Caco-2 (cell line): ENCODE results near the gene PTPRG. TPM values are rescaled to one million over a fixed set of nuclear protein-coding genes. Genes with fewer than 3 reads are reported as not detected.
"Not testable (repeated sequence)": the region's sequence is repeated elsewhere in the genome, so short reads cannot be mapped to it uniquely, and the experiment has no call there.

Experiments
- BruUV-seq: library from RNA; stranded (reverse); fragments of 400-500 nt; replicated peaks from 2 replicates; lab custom pipeline; 2021; lab: Mats Ljungman, UMichigan
- CTCF ChIA-PET: fragments of 300-600 bp; sonication (Branson Sonifier 250); formaldehyde crosslinking; loops from one replicate; lab custom pipeline; 2022; ENCODE audit warnings: antibody characterized with exemption; lab: Charles Lee
- POLR2A ChIA-PET: fragments of 300-600 bp; sonication (Branson Sonifier 250); formaldehyde crosslinking; loops from one replicate; lab custom pipeline; 2022; ENCODE audit warnings: antibody characterized with exemption; lab: Charles Lee
- DNase-seq, 2 experiments: peaks; one replicate each; pipeline versions ENCODE4 v3.0.0 to v3.0.0-alpha.2; 2020 to 2022
- H3K27me3 ChIP-seq: replicated peaks from 2 replicates; pipeline ENCODE4 v1.6.0; 2011; ENCODE audit warnings: low read length; ENCODE audit not compliant: control insufficient read depth, insufficient read depth
- H3K36me3 ChIP-seq: 2 replicates; pipeline ENCODE4 v1.5.1; 2011; ENCODE audit warnings: low read length; ENCODE audit not compliant: control insufficient read depth, insufficient read depth
- H3K4me1 ChIP-seq: fragments of 250-450 bp; sonication (Bioruptor Pico); 2 replicates; pipeline ENCODE4 v1.5.1; 2020; ENCODE audit warnings: mild to moderate bottlenecking
- H3K4me3 ChIP-seq: 2 replicates; pipeline ENCODE4 v1.5.1; 2011; ENCODE audit warnings: low read depth, mild to moderate bottlenecking, control low read depth, low read length
- H3K9me3 ChIP-seq: fragments of 250-450 bp; sonication (Bioruptor Pico); 2 replicates; pipeline ENCODE4 v1.5.1; 2020; ENCODE audit warnings: mild to moderate bottlenecking, moderate library complexity
- H3K27ac Mint-ChIP-seq: one replicate; pipeline ENCODE4 v1.8.0; 2022; ENCODE audit warnings: mixed read lengths; ENCODE audit not compliant: unreplicated experiment
- H3K27me3 Mint-ChIP-seq: one replicate; pipeline ENCODE4 v1.8.0; 2022; ENCODE audit warnings: mixed read lengths; ENCODE audit not compliant: insufficient read depth, unreplicated experiment
- H3K36me3 Mint-ChIP-seq: one replicate; pipeline ENCODE4 v1.8.0; 2022; ENCODE audit warnings: mild to moderate bottlenecking, mixed read lengths; ENCODE audit not compliant: insufficient read depth, unreplicated experiment
- H3K4me1 Mint-ChIP-seq: one replicate; pipeline ENCODE4 v1.8.0; 2022; ENCODE audit warnings: low read depth, mixed read lengths; ENCODE audit not compliant: unreplicated experiment
- H3K4me3 Mint-ChIP-seq: one replicate; pipeline ENCODE4 v1.8.0; 2022; ENCODE audit warnings: mild to moderate bottlenecking, moderate library complexity, mixed read lengths; ENCODE audit not compliant: unreplicated experiment
- H3K9me3 Mint-ChIP-seq: one replicate; pipeline ENCODE4 v1.8.0; 2022; ENCODE audit warnings: mixed read lengths; ENCODE audit not compliant: unreplicated experiment
- intact Hi-C: fragments of 100-400 bp; cut with micrococcal nuclease; formaldehyde crosslinking; loops from one replicate; pipeline ENCODE4 v1.10.0; 2022; ENCODE audit not compliant: unreplicated experiment
- total RNA-seq: library from RNA; stranded (reverse); gene quantifications from 2 replicates; pipeline ENCODE4 v1.2.3, GENCODE V29; 2022
- TF ChIP-seq, protein P1 (sequence below), 2 experiments: fragments of 200-600 bp in 1 of 2; IDR thresholded peaks; 1 replicate in 1 of 2; 2 replicates in 1 of 2; pipeline versions ENCODE4 v1.5.1 to v1.8.0; 2011 to 2022; ENCODE audit warnings: antibody characterized with exemption in 1 of 2, control low read depth in 1 of 2, inconsistent platforms in 1 of 2, low read depth in 1 of 2, low read length in 1 of 2, mild to moderate bottlenecking in 1 of 2, moderate library complexity in 1 of 2; ENCODE audit not compliant: insufficient read depth in 1 of 2, severe bottlenecking in 1 of 2, unreplicated experiment in 1 of 2

Gene PTPRG
- total RNA-seq, 1 experiment from 2014 or later: 46.4 TPM

DNA sequence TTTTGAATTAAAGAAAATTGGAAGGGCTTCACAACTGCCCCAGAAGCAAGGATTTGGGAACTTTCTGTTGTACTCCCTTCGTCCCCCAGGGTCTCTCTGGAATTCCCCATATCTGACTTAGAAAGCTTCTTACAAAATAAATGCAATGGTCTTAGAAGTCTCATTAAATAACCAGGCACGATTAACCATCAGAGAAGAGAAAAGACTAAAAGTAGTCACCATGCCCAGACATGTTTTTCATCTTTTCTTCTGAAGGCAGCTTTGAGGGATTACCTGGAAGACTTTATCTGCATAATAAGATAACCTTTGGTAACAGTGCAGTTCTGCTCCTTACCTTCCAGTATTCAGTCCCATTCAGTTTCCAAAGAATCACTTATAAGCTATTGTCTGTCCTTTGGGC lies 135.9 kb downstream of the PTPRG start:
- Histone ChIP-seq H3K36me3 (no peaks in the 10 kb centered on the region), H3K27me3 (no peaks in the 10 kb centered on the region), H3K4me3 (no peak overlapping the region), H3K4me1 (peaks cover 23% of the 10 kb centered on the region), H3K9me3 (no peaks in the 10 kb centered on the region)
- ChIA-PET POLR2A (no interaction called here), CTCF (interaction anchor here (0.6 kb wide), 1 partner anchor 272 kb away, joined by 3 read pairs; no protein-coding TSS in a partner anchor)
- Mint-ChIP-seq H3K36me3 (no peaks in the 10 kb centered on the region), H3K27ac (no peak overlapping the region), H3K4me3 (no peak overlapping the region), H3K4me1 (peaks cover 11% of the 10 kb centered on the region), H3K9me3 (no peaks in the 10 kb centered on the region), H3K27me3 (no peaks in the 10 kb centered on the region)
- DNase-seq: no peak
- intact Hi-C loops: no loop called here
- TF ChIP-seq, protein P1, sequence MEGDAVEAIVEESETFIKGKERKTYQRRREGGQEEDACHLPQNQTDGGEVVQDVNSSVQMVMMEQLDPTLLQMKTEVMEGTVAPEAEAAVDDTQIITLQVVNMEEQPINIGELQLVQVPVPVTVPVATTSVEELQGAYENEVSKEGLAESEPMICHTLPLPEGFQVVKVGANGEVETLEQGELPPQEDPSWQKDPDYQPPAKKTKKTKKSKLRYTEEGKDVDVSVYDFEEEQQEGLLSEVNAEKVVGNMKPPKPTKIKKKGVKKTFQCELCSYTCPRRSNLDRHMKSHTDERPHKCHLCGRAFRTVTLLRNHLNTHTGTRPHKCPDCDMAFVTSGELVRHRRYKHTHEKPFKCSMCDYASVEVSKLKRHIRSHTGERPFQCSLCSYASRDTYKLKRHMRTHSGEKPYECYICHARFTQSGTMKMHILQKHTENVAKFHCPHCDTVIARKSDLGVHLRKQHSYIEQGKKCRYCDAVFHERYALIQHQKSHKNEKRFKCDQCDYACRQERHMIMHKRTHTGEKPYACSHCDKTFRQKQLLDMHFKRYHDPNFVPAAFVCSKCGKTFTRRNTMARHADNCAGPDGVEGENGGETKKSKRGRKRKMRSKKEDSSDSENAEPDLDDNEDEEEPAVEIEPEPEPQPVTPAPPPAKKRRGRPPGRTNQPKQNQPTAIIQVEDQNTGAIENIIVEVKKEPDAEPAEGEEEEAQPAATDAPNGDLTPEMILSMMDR (IDR thresholded peaks at IDR 0.05; ENCODE audit: insufficient read depth in 1 of 2, low read depth in 1 of 2, low read length in 1 of 2, severe bottlenecking in 1 of 2, unreplicated experiment in 1 of 2): no peak
- BruUV-seq: no TSS peak

- intact Hi-C loops, H3K27me3 Mint-ChIP-seq, H3K4me3 Mint-ChIP-seq, DNase-seq, H3K9me3 ChIP-seq, H3K27me3 ChIP-seq, H3K9me3 Mint-ChIP-seq, H3K36me3 Mint-ChIP-seq, H3K4me3 ChIP-seq, CTCF ChIA-PET, BruUV-seq, POLR2A ChIA-PET, H3K27ac Mint-ChIP-seq, H3K36me3 ChIP-seq: not testable (repeated sequence)
- peaks cover 19% of the 10 kb centered on the region for H3K4me1 Mint-ChIP-seq
- peaks cover 35% of the 10 kb centered on the region for H3K4me1 ChIP-seq
These were observed 137.1 kb downstream of the PTPRG start for GRCh38 chr3:61698278-61699072.

GRCh38 chr3:61699622-61700021 lies 138.3 kb downstream of the PTPRG start:
- no TSS peak for BruUV-seq
- H3K27ac Mint-ChIP-seq: no peak overlapping the region
- POLR2A ChIA-PET: no interaction called here
- TF ChIP-seq, protein P1 (IDR thresholded peaks at IDR 0.05; ENCODE audit: insufficient read depth in 1 of 2, low read depth in 1 of 2, low read length in 1 of 2, severe bottlenecking in 1 of 2, unreplicated experiment in 1 of 2): no peak
- Histone ChIP-seq H3K4me1 (peaks cover 46% of the 10 kb centered on the region), H3K9me3 (no peaks in the 10 kb centered on the region), H3K36me3 (no peaks in the 10 kb centered on the region), H3K4me3 (no peak overlapping the region), H3K27me3 (no peaks in the 10 kb centered on the region)
- H3K4me1 Mint-ChIP-seq: peaks cover 23% of the 10 kb centered on the region
- CTCF ChIA-PET: no interaction called here
- intact Hi-C loops: no loop called here
- H3K4me3 Mint-ChIP-seq: no peak overlapping the region
- no peaks in the 10 kb centered on the region for H3K9me3 Mint-ChIP-seq
- no peaks in the 10 kb centered on the region for H3K27me3 Mint-ChIP-seq
- DNase-seq: no peak
- no peaks in the 10 kb centered on the region for H3K36me3 Mint-ChIP-seq
